Tibial nerve (tissue), 4 donors: ENCODE data around the gene CALY.

ENCODE experiments used
- CTCF ChIP-seq, 5 experiments: fragments of 200-600 bp in 3 of 5; fragments of 450-650 bp in 2 of 5; sonication (generic) in 3 of 5; IDR thresholded peaks; one replicate each; pipeline ENCODE4 v1.5.1; 2016 to 2019; ENCODE audit warnings: antibody characterized with exemption in 5 of 5, mild to moderate bottlenecking in 3 of 5, moderate library complexity in 2 of 5
- EP300 ChIP-seq, 2 donors: sonication (generic); formaldehyde crosslinking; IDR thresholded peaks; one replicate each; pipeline ENCODE4 v1.6.1; 2017; ENCODE audit warnings: antibody characterized with exemption in 2 of 2, mild to moderate bottlenecking in 1 of 2
- POLR2A ChIP-seq, 2 donors: fragments of 450-650 bp; IDR thresholded peaks; one replicate each; pipeline ENCODE4 v1.6.1; 2017; ENCODE audit warnings: antibody characterized with exemption in 2 of 2, mild to moderate bottlenecking in 2 of 2, moderate library complexity in 2 of 2

GRCh38 chr10:133364645-133365431 lies 28.1 kb upstream of the CALY start:
- TF ChIP-seq CTCF (IDR thresholded peaks at IDR 0.05) (no peak), POLR2A (IDR thresholded peaks at IDR 0.05) (no peak), EP300 (IDR thresholded peaks at IDR 0.05) (no peak)
